OCI-LY7 (cell line): ENCODE measurements around the gene GDF11.

Experiments
- CTCF ChIP-seq: fragments of 200-600 bp; sonication (generic); conservative IDR thresholded peaks from 2 replicates; pipeline ENCODE4 v1.5.1; 2014; ENCODE audit warnings: mild to moderate bottlenecking, antibody characterized with exemption, low read length, moderate library complexity, mixed read lengths
- EZH2phosphoT487 ChIP-seq: fragments of 200-600 bp; sonication (generic); IDR thresholded peaks from 2 replicates; pipeline ENCODE4 v1.6.1; 2018; ENCODE audit warnings: low read depth, borderline replicate concordance, mild to moderate bottlenecking, mixed run types, antibody characterized with exemption, low read length, moderate library complexity, mixed read lengths

- TF ChIP-seq EZH2phosphoT487 (no peak), CTCF (peak; percentile 32; the same call in 1 of the 2 replicates)
Measured at GRCh38 chr12:55724940-55725309, 18.0 kb upstream of the GDF11 start.
